DMS 273 (cell line): ENCODE measurements around the gene VSTM4.

Source experiments
- DNase-seq: peaks from one replicate; lab custom pipeline; 2025; ENCODE audit not compliant: unreplicated experiment; lab: John Stamatoyannopoulos, UW

The VSTM4 gene

GRCh38 chr10:49093922-49094321 is 21.4 kb downstream of the VSTM4 start:
- no peak for DNase-seq

DNA sequence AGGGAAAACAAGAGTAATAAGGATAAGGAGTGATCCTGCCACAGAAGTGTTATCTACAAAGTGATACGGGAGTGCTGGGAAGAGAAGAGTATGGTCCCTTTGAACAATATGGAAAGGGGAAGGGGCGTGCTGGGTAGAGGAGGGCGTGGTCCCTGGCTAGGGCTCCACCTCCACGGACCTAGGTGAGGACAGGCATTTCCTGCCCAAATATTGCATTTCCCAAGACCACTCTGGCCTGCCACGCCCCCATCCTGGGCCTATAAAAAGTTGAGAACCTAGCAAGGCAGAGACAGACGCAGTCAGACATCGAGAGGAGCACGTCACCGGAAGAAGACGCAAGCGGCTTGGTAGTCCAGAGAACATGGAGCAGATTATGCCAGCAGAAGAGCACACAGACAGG is 22.8 kb downstream of the VSTM4 start:
- no peak for DNase-seq

DNA sequence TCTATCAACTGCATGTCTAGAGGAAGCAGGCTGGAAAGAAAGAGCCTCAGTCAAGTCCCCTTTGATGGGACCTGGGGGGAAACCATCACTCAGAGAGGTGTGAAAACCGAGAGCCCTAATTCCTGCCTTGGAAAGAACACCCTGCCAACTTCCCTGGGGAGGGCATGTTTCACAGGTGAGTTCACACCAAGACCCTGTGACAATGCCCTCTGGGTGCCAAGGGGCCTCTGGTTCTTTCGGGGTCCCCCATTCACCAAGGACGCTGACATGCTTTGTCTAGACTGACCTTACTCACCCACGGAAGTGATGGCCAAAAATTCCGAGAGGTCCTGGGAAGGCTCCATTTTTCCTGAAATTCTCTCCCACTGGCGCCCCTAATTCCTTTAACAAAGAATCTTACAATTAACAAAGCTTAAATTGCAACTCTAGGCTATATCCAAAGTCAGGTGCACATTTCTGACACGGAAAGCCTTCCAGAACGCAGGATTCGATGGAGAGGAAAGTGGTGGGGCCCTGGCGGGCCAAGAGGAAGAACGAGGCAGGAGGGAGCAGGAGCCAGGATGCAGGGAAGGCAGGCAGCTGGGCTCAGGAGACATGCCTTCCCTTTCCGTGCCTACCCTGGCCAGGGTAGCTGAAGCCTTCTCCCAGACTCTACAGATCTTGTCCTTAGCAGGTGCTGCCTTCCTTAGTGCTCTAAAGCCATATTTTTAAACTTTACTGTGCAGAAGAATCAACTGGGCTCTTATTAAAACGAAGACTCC is 23.7 kb downstream of the VSTM4 start:
- no peak for DNase-seq

DNA sequence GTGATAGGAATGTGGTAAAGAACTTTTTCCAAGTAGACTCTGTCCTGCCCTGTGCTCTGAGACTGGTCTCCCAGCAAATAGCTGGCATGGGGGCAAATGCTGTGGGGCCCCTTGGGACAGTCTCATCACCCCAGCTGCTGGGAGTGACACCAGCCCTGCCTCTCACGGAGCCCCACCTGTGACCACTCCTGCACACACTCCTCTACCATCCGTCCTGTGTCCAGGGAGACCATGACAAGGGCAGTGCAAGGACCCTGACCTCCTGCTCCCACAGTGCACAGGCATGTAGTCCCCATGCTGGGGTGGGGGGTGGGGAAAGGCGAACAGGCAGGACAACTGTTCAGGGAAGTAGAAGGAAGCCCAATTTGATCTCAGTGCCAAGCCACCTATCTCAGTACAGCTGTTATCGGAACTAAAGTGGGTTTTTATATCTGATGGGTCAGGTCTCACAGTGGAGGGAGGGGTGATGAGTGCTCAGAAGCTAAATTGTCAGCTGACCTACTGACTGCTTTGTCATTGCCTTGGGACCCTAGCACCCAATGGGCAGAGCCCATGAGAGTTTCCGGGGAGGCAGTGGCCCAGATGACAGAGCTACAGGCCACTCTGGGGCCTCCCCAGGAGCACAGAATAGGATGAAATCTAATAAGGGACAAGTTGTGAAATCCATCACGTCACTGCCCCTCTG is 24.5 kb downstream of the VSTM4 start:
- DNase-seq, result no peak

- DNase-seq, result no peak
Measured at GRCh38 chr10:49090189-49090575, 25.1 kb downstream of the VSTM4 start.

GRCh38 chr10:49089557-49090188 is 25.6 kb downstream of the VSTM4 start:
- DNase-seq, result no peak

DNA sequence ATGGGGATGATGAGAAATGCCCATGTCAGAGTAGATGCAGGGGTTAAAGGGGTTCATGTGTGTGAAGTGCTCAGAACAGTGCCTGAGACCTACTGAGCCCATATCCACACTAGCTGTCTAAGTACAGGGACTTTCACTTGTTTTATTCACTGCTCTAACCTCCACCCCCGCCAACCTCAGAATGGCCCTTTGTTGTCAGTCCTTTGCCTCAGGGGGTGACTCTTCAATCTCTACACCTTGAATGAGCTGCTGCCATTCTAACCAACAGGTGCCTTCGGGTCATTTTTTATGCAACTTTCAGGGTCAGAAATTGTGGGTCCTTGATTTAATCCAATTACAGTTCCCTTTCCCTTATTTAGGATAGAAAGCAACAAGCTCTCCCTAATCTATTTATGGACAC is 26.2 kb downstream of the VSTM4 start:
- no peak for DNase-seq

DNA sequence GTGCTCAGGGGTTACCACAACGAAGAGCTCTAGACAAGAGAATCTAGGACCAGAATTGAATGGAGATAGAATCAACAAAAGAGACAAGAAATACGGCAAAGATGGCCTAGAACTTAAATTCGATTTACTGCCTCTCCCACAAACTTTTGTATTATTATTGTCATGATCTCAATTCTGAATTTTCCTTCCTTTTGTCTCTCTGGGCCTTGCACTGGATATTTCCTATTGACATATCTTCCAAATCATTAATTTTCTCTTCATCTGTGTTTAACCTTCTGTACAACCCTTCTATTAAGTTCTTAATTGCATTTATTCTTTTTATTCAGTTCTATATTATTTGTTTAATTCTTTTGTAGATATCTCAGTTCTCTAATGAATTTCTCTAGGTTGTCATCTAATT is 28.4 kb downstream of the VSTM4 start:
- no peak for DNase-seq

DNA sequence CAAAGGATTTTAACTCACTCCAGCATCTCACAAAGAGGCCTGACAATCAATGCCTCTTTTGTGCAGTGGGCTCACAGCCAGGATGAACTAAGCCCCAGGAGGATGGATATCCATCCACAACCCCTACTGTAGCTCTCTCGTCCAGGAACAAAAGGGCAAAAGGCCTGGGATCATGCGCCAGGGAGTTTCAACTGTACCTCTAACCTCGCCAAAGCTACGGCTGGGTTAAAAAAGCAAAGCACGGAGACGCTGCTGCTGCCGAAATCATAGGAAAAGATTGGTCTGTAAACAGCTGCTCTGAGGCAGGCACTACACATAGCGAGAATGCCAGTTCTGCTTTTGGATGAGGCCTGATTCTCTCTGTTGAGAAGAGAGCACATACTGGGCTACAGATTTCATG is 32.1 kb downstream of the VSTM4 start:
- DNase-seq, result peak; percentile 39

DNA sequence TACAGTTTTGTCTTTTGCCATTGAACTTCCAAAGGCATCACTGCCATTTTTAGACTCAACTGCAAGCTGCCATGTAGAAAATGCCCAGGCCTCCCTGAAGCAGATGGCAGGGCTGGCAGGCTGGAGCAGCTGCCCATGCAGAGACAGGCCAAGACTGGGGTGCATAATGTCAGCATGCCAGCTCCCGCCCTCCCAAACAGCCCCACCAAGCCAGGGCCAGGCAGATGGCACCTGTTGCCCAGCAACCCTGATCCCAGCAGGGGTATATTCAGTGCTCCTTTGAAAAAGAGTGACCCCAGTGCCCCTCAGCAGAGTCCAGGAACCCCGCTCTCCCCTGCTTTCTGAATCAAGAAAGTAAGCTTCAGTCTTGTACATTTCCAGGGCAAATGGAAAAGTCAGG is 32.6 kb downstream of the VSTM4 start:
- DNase-seq, result peak; percentile 92

- DNase-seq, result peak; percentile 65
Measured at GRCh38 chr10:49081547-49082275, 33.6 kb downstream of the VSTM4 start.

- no peak for DNase-seq
Measured at GRCh38 chr10:49080965-49081364, 34.4 kb downstream of the VSTM4 start.

- DNase-seq, result peak; percentile 26
Measured at GRCh38 chr10:49080071-49080470, 35.3 kb downstream of the VSTM4 start.

- DNase-seq, result no peak
Measured at GRCh38 chr10:49079499-49079898, 35.8 kb downstream of the VSTM4 start.

- DNase-seq, result no peak
Measured at GRCh38 chr10:49079072-49079471, 36.2 kb downstream of the VSTM4 start.

DNA sequence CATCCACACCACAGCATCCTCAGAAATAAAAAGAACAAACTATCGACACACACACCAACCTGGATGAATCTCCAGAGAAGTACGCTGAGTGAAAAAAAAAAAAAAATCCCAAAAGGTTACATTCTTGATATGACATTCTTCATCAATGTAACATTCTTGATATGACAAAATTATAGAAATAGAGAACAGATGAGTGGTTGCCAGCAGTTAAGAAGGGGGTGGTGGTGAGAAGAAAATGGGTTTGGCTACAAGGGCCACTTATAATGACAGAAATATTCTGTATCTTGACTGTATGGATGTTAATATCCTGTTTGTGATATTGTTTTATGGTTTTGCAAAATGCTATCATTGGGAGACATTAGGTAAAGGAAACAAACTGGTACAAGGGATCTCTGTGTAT is 36.9 kb downstream of the VSTM4 start:
- no peak for DNase-seq

- DNase-seq, result no peak
Measured at GRCh38 chr10:49076741-49077521, 38.4 kb downstream of the VSTM4 start.

DNA sequence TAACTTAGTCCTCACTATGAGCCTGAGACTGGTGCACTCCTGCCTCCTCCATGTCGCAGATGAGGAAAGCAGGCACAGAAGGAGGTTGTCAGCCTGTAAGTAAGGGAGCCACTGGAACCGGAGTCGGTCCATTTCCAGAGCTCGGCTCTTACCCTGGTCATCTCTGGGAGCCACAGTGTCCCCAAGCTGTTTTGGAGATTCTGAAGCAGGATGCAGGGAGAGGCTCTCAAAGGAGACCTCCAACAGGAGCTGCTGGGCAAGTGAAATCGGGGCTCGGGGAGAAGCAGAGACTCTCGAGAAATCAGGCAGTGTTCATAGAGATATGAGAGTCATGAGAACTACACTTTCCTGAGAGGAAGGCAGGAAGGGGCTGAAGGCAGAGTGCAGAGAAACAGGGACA is 39.0 kb downstream of the VSTM4 start:
- no peak for DNase-seq

DNA sequence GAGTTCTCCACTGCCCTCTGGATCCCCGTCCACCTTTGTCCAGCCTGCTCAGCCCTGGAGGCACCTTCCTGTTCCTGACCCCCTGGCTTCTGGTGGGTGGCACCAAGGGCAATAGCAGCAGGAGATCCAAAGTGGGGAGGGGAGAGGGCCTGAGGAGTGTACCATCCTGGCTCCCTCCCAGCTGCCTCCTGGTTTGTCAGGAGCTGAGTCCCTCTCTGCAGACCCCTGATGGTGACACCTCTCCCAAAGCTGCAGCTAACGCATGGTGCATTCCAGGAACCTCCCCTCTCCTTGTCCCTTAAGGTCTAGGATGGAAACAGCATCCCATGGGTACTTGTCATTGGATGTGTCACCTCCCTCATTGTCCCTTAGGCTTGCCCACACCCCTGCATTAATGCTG is 39.6 kb downstream of the VSTM4 start:
- DNase-seq, result no peak

DNA sequence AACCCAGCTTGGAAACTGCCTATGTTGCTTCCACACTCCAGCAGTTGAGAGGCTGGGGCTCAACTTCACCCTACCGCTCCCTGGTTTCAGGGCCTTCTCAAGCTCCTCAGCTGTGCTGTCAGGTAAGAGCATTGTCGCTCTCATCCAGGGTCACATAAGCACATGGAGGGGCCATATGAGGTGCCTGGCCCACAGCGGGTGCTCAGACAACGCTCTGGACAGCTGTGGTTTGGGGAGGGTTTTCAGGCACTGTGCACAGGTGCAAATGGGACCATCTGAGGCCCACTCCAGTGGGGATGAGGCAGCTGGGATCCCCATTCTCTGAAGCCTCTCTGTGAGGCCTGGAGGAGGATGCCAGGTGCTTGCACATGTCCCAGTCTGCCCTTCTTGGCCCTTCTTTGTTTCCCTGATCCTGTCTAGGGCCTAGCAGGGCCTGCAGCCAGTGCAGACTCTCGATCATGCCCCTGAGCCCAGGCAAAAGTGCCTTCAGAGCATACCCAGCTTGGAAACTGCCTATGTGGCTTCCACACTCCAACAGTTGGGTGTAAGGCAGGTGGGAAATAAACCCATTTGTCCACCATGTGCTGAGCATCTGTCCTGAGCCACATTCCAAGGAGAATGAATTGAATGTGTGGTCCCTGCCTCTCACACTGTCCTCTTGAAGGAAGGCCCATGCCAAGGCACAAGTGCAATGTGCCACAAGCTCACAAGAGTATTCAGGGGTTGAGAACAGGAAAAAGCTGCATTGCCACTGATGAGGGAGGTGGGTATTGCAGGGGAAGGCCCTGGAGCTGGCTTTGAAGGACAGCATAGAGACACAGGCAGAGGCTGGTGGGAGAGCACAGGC is 40.3 kb downstream of the VSTM4 start:
- no peak for DNase-seq
